ENCODE data around the gene RUFY3.
A peak's percentile ranks its signal among the peaks of the same experiment; 100 is the strongest.
"Not testable (repeated sequence)": the region's sequence is repeated elsewhere in the genome, so short reads cannot be mapped to it uniquely, and the experiment has no call there.

The RUFY3 gene

DNA sequence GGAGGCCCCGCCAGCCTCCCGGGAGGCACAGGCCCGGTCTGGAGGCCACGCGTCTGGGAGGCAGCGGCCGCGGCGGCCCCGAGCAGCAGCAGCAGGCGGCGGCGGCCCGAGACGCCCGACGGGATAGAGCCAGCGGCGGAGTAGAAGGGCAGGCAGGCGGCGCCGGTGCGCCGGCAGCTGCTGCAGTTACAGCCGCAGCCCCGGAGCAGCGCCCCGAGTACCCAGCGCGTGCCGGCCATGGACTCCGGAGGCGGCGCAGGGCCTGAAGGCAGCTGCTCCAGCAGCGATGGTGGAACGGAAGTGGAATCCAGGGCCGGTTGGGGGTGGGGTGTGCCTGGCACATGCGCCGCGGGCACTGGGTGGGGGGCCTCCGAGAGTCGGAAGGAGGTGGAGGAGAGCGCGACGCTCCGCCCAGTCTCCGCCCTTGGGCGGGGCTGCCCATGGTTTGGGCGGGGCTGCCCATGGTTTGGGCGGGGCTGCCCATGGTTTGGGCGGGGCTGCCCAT is 117.9 kb downstream of the RUFY3 start, which contains the start of gene GRSF1:
TSS of gene GRSF1 (minus strand) at position 302 of the 505 bp plus-strand sequence. CDS start at position 239, 63 bp downstream.
- peak; percentile 88 to 92 for DNase-seq (ENCODE audit: low read depth in 1 of 2, low spot score in 1 of 2)

DNA sequence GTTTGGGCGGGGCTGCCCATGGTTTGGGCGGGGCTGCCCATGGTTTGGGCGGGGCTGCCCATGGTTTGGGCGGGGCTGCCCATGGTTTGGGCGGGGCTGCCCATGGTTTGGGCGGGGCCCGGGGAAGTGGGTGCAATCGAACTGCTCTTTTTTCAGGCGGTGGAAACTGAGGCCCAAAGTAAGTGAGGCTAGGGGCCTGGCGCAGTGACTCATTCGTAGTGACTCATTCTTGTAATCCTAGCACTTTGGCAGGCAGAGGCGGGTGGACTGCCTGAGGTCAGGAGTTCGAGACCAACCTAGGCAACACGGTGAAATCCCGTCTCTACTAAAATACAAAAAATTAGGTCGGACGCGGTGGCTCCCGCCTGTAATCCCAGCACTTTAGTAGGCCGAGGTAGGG is 118.4 kb downstream of the RUFY3 start:
- peak; percentile 38 to 44 for DNase-seq (ENCODE audit: low read depth in 1 of 2, low spot score in 1 of 2)

DNA sequence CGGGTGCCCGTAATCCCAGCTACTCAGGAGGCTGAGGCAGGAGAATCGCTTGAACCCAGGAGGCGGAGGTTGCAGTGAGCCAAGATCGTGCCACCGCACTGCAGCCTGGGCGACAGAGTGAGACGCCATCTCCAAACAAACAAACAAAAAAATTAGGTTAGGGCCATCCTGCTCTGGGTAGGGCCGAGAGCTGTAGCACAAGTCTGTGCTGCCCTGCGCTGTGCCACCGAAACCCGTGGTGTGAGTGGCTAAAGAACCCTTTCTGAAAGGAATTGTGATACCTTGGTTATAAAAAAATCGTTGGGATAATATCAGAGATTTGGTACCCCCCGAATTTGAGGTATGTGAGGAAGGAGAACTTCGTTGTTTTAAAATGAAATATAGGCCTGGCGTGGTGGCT is 118.9 kb downstream of the RUFY3 start:
- DNase-seq (ENCODE audit: low read depth in 1 of 2, low spot score in 1 of 2), result not testable (repeated sequence)

DNA sequence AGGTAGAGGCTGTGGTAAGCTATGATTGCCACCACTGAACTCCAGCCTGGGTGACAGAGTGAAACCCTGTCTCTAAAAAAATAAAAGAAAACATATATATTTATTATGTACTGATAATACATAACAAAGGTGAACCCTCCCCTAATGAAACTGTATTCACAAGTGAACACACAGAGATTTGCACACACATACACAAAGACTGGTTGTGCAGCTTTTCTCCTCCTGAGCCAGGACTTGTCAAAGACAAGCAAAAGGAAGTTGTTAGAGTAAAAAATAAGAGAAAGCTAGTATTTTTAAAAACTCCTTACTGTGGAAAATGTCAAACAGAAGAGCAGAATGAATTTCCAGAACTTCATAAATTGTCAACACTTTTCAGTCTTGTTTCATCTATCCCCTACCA is 119.4 kb downstream of the RUFY3 start:
- DNase-seq (ENCODE audit: low read depth in 1 of 2, low spot score in 1 of 2), result no peak

DNA sequence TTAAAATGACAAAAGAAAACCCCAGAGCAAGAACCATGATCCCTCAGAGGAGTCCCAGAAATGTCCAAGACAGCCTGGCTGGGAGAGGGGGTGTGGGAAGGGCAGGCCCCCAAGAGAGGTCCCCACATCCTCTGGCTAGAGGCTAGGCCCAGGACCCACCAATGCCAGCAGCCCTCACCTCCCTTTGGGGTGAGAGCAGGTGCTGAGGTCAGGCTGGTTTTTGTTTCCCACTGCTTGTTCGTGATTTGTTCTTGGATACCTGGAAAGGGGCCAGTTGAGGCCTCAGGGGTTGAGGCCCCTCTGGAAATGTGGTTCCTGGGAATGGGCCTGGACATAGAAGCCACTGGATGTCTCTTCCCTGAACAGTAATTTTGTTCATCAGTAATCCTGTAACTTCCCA is 120.2 kb downstream of the RUFY3 start:
- DNase-seq (ENCODE audit: low read depth in 1 of 2, low spot score in 1 of 2), result no peak

DNA sequence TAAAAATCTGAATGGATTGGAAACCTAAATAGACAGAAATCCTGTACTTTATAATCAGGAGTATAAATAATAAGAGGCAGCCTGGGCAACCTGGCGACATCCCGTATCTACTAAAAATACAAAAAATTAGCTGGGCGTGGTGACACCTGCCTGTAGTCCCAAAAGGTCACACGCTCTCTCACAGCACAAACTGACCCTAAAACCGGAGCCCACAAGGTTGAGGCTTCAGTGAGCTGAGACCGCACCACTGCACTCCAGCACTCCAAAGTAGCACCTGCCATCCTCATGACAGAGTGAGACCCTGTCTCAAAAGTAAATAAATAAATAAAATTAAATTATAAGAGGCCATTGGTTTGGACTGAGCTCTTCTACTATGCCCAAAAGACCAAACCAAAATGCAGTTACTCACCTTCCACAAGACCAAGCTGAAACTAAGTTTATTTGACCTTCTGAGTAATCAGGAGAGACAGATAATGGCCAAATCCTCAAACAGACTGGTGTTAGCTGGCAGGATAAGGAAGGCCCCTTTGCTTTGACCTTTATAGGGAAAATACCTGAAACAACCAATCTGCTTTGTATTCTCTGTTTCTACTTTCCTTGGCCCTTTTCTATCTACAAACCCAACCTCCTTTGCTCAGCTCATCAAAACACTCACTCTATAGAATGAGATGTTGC is 121.1 kb downstream of the RUFY3 start:
- no peak for DNase-seq (ENCODE audit: low read depth in 1 of 2, low spot score in 1 of 2)

DNA sequence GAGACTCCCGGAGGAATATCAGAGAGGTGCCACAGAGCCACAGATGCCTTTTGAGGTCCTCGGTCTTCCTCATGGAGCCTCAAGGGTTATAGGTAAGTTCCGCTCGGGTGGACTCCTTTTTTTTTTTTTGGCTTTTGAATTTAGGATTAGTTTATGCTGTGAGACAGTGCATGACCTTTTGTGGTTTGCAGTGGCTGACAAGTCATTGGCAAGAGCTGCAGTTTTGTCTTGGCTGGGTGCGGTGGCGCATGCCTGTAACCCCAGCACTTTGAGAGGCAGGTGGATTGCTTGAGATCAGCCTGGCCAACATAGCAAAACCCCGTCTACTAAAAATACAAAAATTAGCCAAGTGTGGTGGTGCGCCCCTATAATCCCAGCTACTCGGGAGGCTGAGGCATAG is 122.4 kb downstream of the RUFY3 start:
- no peak for DNase-seq (ENCODE audit: low read depth in 1 of 2, low spot score in 1 of 2)

DNA sequence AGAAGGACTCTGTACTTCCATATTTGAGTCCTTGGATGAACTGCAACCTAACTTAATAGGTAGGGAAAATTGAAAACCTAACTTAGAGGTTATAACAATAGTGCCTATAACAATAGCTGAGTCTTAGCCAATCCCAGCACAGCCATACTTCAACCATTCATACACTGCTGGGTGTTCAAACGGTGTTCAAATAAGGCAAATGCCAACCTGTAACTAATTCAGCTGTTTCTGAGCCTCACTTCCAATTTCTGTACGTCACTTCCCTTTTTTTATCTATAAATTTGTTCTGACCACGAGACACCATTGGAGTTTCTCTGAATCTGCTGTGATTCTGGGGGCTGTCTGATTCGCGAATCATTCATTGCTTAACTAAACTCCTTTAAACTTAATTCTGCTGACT is 127.5 kb downstream of the RUFY3 start:
- DNase-seq (ENCODE audit: low read depth in 1 of 2, low spot score in 1 of 2), result no peak

DNA sequence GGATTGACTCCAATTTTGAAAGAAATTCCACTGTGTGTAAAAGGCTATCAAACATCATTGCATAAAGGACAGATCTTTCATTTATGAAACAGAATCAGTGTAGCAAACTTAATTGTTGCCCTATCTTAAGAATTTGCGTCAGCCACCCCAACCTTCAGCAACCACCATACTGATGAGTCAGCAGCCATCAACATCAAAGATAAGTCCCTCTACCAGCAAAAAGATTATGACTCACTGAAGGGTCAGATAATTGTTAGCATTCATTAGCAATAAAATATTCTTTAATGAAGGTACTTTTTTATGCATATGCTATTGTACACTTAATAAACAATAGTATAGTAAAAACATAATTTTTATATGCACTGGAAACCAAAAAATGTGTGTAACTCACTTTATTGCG is 133.7 kb downstream of the RUFY3 start:
- DNase-seq (ENCODE audit: low read depth in 1 of 2, low spot score in 1 of 2), result no peak

All from stimulated activated CD4-positive, alpha-beta T cell treated with anti-CD3 and anti-CD28 coated beads, Interleukin-15, amount 100 ng/mL, for 1 hour (primary cell).